GM06990 (cell line): ENCODE results near the gene BEX4.

Source experiments
- DNase-seq: peaks from one replicate; pipeline ENCODE4 v3.0.0-alpha.2; 2011; ENCODE audit not compliant: insufficient read length; ENCODE audit errors: extremely low read depth
- H3K27me3 ChIP-seq: replicated peaks from 2 replicates; pipeline ENCODE4 v1.6.0; 2011; ENCODE audit warnings: low read length; ENCODE audit not compliant: control insufficient read depth, insufficient read depth
- H3K36me3 ChIP-seq: 2 replicates; pipeline ENCODE4 v1.5.1; 2011; ENCODE audit warnings: low read length; ENCODE audit not compliant: control insufficient read depth, insufficient read depth
- H3K4me3 ChIP-seq: replicated peaks from 2 replicates; pipeline ENCODE4 v1.5.1; 2011; ENCODE audit warnings: low read depth, mild to moderate bottlenecking, control low read depth, low read length
- CTCF ChIP-seq: IDR thresholded peaks from 2 replicates; pipeline ENCODE4 v1.5.1; 2011; ENCODE audit warnings: low read length, control low read depth, mild to moderate bottlenecking, inconsistent platforms; ENCODE audit not compliant: insufficient read depth, poor library complexity, severe bottlenecking

BEX4 gene

DNA sequence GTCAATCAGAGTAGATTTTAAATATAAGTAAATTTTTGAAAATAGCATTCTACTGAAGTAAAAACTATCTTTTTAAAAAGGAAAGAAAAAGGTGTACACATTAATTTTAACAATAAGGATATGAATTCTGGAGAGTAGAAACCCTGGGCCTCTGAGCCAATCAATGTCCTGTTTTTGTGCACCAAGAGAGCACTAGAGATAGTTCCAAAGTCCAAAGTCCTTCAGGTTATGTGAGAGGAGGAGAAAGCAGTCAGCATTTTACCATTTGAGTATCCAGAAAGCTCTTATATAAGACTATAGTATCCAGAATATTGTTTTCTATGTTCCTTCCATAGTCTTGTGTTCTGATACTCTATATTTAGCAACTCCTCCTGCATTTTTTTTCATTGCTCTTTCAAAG lies 43.4 kb downstream of the BEX4 start:
- no peak for TF ChIP-seq CTCF
- no peaks in the 10 kb centered on the region for H3K36me3 ChIP-seq
- no peak overlapping the region for H3K4me3 ChIP-seq
- H3K27me3 ChIP-seq: no peaks in the 10 kb centered on the region
- no peak for DNase-seq
